Activated naive CD4-positive, alpha-beta T cell treated with anti-CD3 and anti-CD28 coated beads, Interleukin-2, amount 50 U/mL, for 24 hours (primary cell): ENCODE measurements around the gene MALAT1.

Experiments
- H3K27ac Mint-ChIP-seq: one replicate; pipeline ENCODE4 v1.8.0; 2021; ENCODE audit warnings: mild to moderate bottlenecking, mixed read lengths
- H3K27me3 Mint-ChIP-seq: one replicate; pipeline ENCODE4 v1.8.0; 2021; ENCODE audit warnings: mixed read lengths
- H3K36me3 Mint-ChIP-seq: one replicate; pipeline ENCODE4 v1.8.0; 2021; ENCODE audit warnings: mixed read lengths
- H3K4me1 Mint-ChIP-seq: one replicate; pipeline ENCODE4 v1.8.0; 2021; ENCODE audit warnings: mixed read lengths
- H3K4me3 Mint-ChIP-seq: one replicate; pipeline ENCODE4 v1.8.0; 2021; ENCODE audit warnings: mild to moderate bottlenecking, mixed read lengths
- H3K9me3 Mint-ChIP-seq: one replicate; pipeline ENCODE4 v1.8.0; 2021; ENCODE audit warnings: mixed read lengths

The MALAT1 gene

GRCh38 chr11:65551572-65552387, 52.9 kb downstream of the MALAT1 start:
- Mint-ChIP-seq H3K27ac (peak overlapping the region; percentile 47), H3K9me3 (no peaks in the 10 kb centered on the region), H3K36me3 (peaks cover 3% of the 10 kb centered on the region), H3K27me3 (no peaks in the 10 kb centered on the region), H3K4me3 (no peak overlapping the region), H3K4me1 (peaks cover 73% of the 10 kb centered on the region)

- peak overlapping the region; percentile 47 for H3K4me3 Mint-ChIP-seq
- peaks cover 3% of the 10 kb centered on the region for H3K36me3 Mint-ChIP-seq
- no peaks in the 10 kb centered on the region for H3K27me3 Mint-ChIP-seq
- peaks cover 75% of the 10 kb centered on the region for H3K4me1 Mint-ChIP-seq
- H3K27ac Mint-ChIP-seq: no peak overlapping the region
- H3K9me3 Mint-ChIP-seq: no peaks in the 10 kb centered on the region
Measured at GRCh38 chr11:65552388-65552951, 53.6 kb downstream of the MALAT1 start.

GRCh38 chr11:65553301-65554001, 54.6 kb downstream of the MALAT1 start:
- Mint-ChIP-seq H3K4me3 (peak overlapping the region; percentile 30), H3K27me3 (no peaks in the 10 kb centered on the region)

GRCh38 chr11:65554057-65554818, 55.4 kb downstream of the MALAT1 start:
- Mint-ChIP-seq H3K4me1 (peaks cover 61% of the 10 kb centered on the region), H3K9me3 (no peaks in the 10 kb centered on the region), H3K36me3 (peaks cover 3% of the 10 kb centered on the region), H3K4me3 (peak overlapping the region; percentile 63), H3K27ac (peak overlapping the region; percentile 73), H3K27me3 (no peaks in the 10 kb centered on the region)

More at GRCh38 chr11:65553301-65554001, 54.6 kb downstream of the MALAT1 start:
- peaks cover 3% of the 10 kb centered on the region for H3K36me3 Mint-ChIP-seq
- peaks cover 66% of the 10 kb centered on the region for H3K4me1 Mint-ChIP-seq
- H3K27ac Mint-ChIP-seq: no peak overlapping the region
- no peaks in the 10 kb centered on the region for H3K9me3 Mint-ChIP-seq

GRCh38 chr11:65554842-65555430, 56.1 kb downstream of the MALAT1 start:
- Mint-ChIP-seq H3K27ac (peak overlapping the region; percentile 73), H3K36me3 (peaks cover 1% of the 10 kb centered on the region), H3K4me1 (peaks cover 63% of the 10 kb centered on the region), H3K9me3 (no peaks in the 10 kb centered on the region), H3K4me3 (peak overlapping the region; percentile 63), H3K27me3 (no peaks in the 10 kb centered on the region)

- H3K9me3 Mint-ChIP-seq: no peaks in the 10 kb centered on the region
- peak overlapping the region; percentile 87 for H3K4me3 Mint-ChIP-seq
- H3K27ac Mint-ChIP-seq: peak overlapping the region; percentile 71
- H3K36me3 Mint-ChIP-seq: peaks cover 1% of the 10 kb centered on the region
- peaks cover 71% of the 10 kb centered on the region for H3K4me1 Mint-ChIP-seq
- no peaks in the 10 kb centered on the region for H3K27me3 Mint-ChIP-seq
Measured at GRCh38 chr11:65555693-65556231, 56.9 kb downstream of the MALAT1 start.
